GM18907 (cell line): ENCODE measurements around the gene HES6.

Experiments
- ATAC-seq: cut with Tn5 transposase; IDR thresholded peaks from one replicate; pipeline ENCODE4 v1.9.1; 2021; ENCODE audit warnings: mild to moderate bottlenecking, moderate library complexity; ENCODE audit not compliant: unreplicated experiment

HES6 gene

GRCh38 chr2:238202326-238203093 lies 37.3 kb downstream of the HES6 start:
- no peak for ATAC-seq

- ATAC-seq, result no peak
Observed at GRCh38 chr2:238190445-238190844, 49.4 kb downstream of the HES6 start.
